GM23338 (cell line): ENCODE data around the gene HMGXB3. TPM values are rescaled to one million over a fixed set of nuclear protein-coding genes. Genes with fewer than 3 reads are reported as not detected.

Experiments used
- ATAC-seq: fragments of 200-7000 bp; cut with Tn5 transposase; 3 replicates; pipeline ENCODE4 v1.9.1; 2020
- DNase-seq: peaks from one replicate; pipeline ENCODE4 v3.0.0-alpha.2; 2015; ENCODE audit warnings: low spot score
- H2AFZ ChIP-seq: fragments of 200-600 bp; sonication (generic); 2 replicates; pipeline ENCODE4 v1.8.0; 2016; ENCODE audit warnings: antibody characterized with exemption, mild to moderate bottlenecking, moderate library complexity
- H3F3A ChIP-seq: fragments of 200-600 bp; sonication (generic); replicated peaks from 2 replicates; pipeline ENCODE4 v1.8.0; 2017; ENCODE audit warnings: antibody characterized with exemption, mixed run types, low read depth
- H3K27ac ChIP-seq: fragments of 200-600 bp; sonication (generic); 2 replicates; pipeline ENCODE4 v1.6.1; 2016; ENCODE audit warnings: low read depth
- H3K27me3 ChIP-seq: fragments of 200-600 bp; sonication (generic); 2 replicates; pipeline ENCODE4 v1.8.0; 2016; ENCODE audit warnings: mild to moderate bottlenecking, mixed run types, moderate library complexity; ENCODE audit not compliant: insufficient read depth
- H3K36me3 ChIP-seq: fragments of 200-600 bp; sonication (generic); 2 replicates; pipeline ENCODE4 v1.8.0; 2016; ENCODE audit warnings: mild to moderate bottlenecking; ENCODE audit not compliant: insufficient read depth
- H3K4me1 ChIP-seq: fragments of 200-600 bp; sonication (generic); 2 replicates; pipeline ENCODE4 v1.8.0; 2016; ENCODE audit warnings: mild to moderate bottlenecking, moderate library complexity; ENCODE audit not compliant: insufficient read depth
- H3K4me2 ChIP-seq: fragments of 200-600 bp; sonication (generic); 2 replicates; pipeline ENCODE4 v1.7.1; 2017; ENCODE audit warnings: mixed run types
- H3K4me3 ChIP-seq: fragments of 200-600 bp; sonication (generic); 2 replicates; pipeline ENCODE4 v1.6.1; 2016; ENCODE audit warnings: mixed run types
- H3K79me2 ChIP-seq: fragments of 200-600 bp; sonication (generic); replicated peaks from 2 replicates; pipeline ENCODE4 v1.8.0; 2017; ENCODE audit warnings: mild to moderate bottlenecking; ENCODE audit not compliant: insufficient read depth
- H3K9me2 ChIP-seq: fragments of 200-600 bp; sonication (generic); 2 replicates; pipeline ENCODE4 v1.8.0; 2017; ENCODE audit not compliant: insufficient read depth
- H4K20me1 ChIP-seq: fragments of 200-600 bp; sonication (generic); replicated peaks from 2 replicates; pipeline ENCODE4 v1.8.0; 2017; ENCODE audit warnings: mild to moderate bottlenecking; ENCODE audit not compliant: insufficient read depth
- H3K27ac Mint-ChIP-seq: 2 replicates; pipeline ENCODE4 v1.8.0; 2020; ENCODE audit warnings: inconsistent platforms, mild to moderate bottlenecking, moderate library complexity, mixed read lengths
- H3K27me3 Mint-ChIP-seq: 3 replicates; pipeline ENCODE4 v1.8.0; 2022; ENCODE audit warnings: low read depth, mild to moderate bottlenecking, moderate library complexity, mixed read lengths, inconsistent platforms; ENCODE audit not compliant: insufficient read depth, poor library complexity
- H3K36me3 Mint-ChIP-seq: 3 replicates; pipeline ENCODE4 v1.8.0; 2021; ENCODE audit warnings: low read depth, mild to moderate bottlenecking, inconsistent platforms, moderate library complexity, mixed read lengths
- H3K4me1 Mint-ChIP-seq: 3 replicates; pipeline ENCODE4 v1.8.0; 2020; ENCODE audit warnings: mild to moderate bottlenecking, inconsistent platforms, mixed read lengths
- H3K4me3 Mint-ChIP-seq: 3 replicates; pipeline ENCODE4 v1.8.0; 2021; ENCODE audit warnings: moderate library complexity, mild to moderate bottlenecking, inconsistent platforms, mixed read lengths
- H3K9me3 Mint-ChIP-seq: 3 replicates; pipeline ENCODE4 v1.8.0; 2020; ENCODE audit warnings: moderate library complexity, mild to moderate bottlenecking, inconsistent platforms, mixed read lengths
- CREB1 ChIP-seq: fragments of 250-450 bp; sonication (Bioruptor Pico); IDR thresholded peaks from 2 replicates; pipeline ENCODE4 v1.5.0; 2020; ENCODE audit warnings: low read depth, mild to moderate bottlenecking, moderate library complexity
- polyA plus RNA-seq: library from polyadenylated mRNA; unstranded; fragments of >200 nt; fragmentation: Nextera tagmentation; extraction: Ambion mirVana; gene quantifications from 2 replicates; pipeline ENCODE4 v1.2.1, GENCODE V29; 2016
- total RNA-seq: library from RNA; depleted of rRNA; stranded (reverse); fragments of >200 nt; shearing (Covaris generic); gene quantifications from 2 replicates; pipeline ENCODE4 v1.2.3, GENCODE V29; 2014
- TF ChIP-seq, protein P1 (sequence below), 2 experiments: fragments of 200-600 bp in 1 of 2; sonication (generic) in 1 of 2; conservative IDR thresholded peaks; 2 replicates each; pipeline versions ENCODE4 v1.5.1 to v1.6.1; 2016 to 2017; ENCODE audit warnings: antibody characterized with exemption in 2 of 2, low read depth in 2 of 2, mild to moderate bottlenecking in 2 of 2, moderate library complexity in 1 of 2
- TF ChIP-seq, protein P2 (sequence below): fragments of 250-450 bp; sonication (Bioruptor Pico); IDR thresholded peaks from 2 replicates; pipeline ENCODE4 v1.5.0; 2020; ENCODE audit warnings: mild to moderate bottlenecking, moderate library complexity

Gene HMGXB3
- total and polyA plus RNA-seq, 2 experiments from 2014 or later, result 9.4 to 37.9 TPM

DNA sequence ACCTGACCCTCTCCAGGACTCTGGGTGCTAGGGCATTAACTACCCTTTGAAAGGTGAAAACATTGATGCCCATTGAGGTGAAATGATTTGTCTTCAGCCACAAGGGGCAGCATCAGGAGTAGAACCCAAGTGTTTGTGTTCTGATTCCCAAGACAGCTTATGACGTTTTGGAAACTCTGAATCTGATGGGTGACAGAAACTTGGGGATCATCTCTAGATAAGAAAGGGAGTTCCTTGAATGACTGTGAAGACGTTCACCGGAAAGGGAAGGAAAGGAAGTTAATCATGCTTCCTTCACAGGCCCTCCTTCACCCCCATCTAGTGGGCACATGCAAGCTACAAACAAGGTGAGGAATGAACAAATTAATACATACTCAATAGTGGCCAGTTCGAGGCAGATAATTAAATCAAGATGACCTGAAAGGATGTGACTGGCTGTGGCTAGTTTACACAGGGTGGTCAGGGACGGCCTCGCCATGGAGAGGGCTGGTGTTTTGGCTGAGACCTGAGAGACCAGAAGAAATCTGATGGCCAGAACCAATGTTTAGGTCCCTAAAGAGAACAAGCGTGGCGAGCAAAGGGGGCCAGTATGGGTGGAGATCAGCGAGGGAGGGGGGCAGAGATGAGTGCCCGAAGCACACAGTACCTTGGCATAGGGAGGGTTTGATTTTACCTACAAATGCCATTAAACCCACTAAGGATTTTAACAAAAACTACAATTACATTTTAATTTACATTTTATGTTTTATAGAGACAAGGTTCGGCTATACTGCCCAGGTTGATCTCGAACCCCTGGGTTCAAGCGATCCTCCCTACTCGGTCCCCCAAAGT is 40.9 kb upstream of the HMGXB3 start:
- Histone ChIP-seq H3K4me1 (peaks cover 10% of the 10 kb centered on the region; the same call in 1 of the 2 replicates), H3K4me3 (peak overlapping the region; percentile 89), H3K9me2 (no peaks in the 10 kb centered on the region), H3K27ac (peak overlapping the region; percentile 95), H4K20me1 (no peaks in the 10 kb centered on the region; the same call in 1 of the 2 replicates), H3F3A (peaks cover 8% of the 10 kb centered on the region; the same call in 1 of the 2 replicates), H3K36me3 (no peaks in the 10 kb centered on the region), H3K79me2 (no peaks in the 10 kb centered on the region), H2AFZ (peak overlapping the region; percentile 87), H3K27me3 (peaks cover 11% of the 10 kb centered on the region), H3K4me2 (peak overlapping the region; percentile 88)
- DNase-seq, result peak; percentile 69
- H3K9me3 Mint-ChIP-seq, result no peaks in the 10 kb centered on the region; the same call in 2 of the 3 replicates
- H3K4me3 Mint-ChIP-seq, result peak overlapping the region; percentile 95
- ATAC-seq, result peak; percentile 16
- peaks cover 16% of the 10 kb centered on the region for H3K4me1 Mint-ChIP-seq
- TF ChIP-seq, protein P1, sequence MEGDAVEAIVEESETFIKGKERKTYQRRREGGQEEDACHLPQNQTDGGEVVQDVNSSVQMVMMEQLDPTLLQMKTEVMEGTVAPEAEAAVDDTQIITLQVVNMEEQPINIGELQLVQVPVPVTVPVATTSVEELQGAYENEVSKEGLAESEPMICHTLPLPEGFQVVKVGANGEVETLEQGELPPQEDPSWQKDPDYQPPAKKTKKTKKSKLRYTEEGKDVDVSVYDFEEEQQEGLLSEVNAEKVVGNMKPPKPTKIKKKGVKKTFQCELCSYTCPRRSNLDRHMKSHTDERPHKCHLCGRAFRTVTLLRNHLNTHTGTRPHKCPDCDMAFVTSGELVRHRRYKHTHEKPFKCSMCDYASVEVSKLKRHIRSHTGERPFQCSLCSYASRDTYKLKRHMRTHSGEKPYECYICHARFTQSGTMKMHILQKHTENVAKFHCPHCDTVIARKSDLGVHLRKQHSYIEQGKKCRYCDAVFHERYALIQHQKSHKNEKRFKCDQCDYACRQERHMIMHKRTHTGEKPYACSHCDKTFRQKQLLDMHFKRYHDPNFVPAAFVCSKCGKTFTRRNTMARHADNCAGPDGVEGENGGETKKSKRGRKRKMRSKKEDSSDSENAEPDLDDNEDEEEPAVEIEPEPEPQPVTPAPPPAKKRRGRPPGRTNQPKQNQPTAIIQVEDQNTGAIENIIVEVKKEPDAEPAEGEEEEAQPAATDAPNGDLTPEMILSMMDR (conservative IDR thresholded peaks at IDR 0.05; ENCODE audit: low read depth in 2 of 2), result peak; percentile 56 to 86
- TF ChIP-seq CREB1 (CRISPR knock-in tag), result 0 out of 2 replicates have a peak, but pooled peaks have one; percentile 46
- TF ChIP-seq, protein P2, sequence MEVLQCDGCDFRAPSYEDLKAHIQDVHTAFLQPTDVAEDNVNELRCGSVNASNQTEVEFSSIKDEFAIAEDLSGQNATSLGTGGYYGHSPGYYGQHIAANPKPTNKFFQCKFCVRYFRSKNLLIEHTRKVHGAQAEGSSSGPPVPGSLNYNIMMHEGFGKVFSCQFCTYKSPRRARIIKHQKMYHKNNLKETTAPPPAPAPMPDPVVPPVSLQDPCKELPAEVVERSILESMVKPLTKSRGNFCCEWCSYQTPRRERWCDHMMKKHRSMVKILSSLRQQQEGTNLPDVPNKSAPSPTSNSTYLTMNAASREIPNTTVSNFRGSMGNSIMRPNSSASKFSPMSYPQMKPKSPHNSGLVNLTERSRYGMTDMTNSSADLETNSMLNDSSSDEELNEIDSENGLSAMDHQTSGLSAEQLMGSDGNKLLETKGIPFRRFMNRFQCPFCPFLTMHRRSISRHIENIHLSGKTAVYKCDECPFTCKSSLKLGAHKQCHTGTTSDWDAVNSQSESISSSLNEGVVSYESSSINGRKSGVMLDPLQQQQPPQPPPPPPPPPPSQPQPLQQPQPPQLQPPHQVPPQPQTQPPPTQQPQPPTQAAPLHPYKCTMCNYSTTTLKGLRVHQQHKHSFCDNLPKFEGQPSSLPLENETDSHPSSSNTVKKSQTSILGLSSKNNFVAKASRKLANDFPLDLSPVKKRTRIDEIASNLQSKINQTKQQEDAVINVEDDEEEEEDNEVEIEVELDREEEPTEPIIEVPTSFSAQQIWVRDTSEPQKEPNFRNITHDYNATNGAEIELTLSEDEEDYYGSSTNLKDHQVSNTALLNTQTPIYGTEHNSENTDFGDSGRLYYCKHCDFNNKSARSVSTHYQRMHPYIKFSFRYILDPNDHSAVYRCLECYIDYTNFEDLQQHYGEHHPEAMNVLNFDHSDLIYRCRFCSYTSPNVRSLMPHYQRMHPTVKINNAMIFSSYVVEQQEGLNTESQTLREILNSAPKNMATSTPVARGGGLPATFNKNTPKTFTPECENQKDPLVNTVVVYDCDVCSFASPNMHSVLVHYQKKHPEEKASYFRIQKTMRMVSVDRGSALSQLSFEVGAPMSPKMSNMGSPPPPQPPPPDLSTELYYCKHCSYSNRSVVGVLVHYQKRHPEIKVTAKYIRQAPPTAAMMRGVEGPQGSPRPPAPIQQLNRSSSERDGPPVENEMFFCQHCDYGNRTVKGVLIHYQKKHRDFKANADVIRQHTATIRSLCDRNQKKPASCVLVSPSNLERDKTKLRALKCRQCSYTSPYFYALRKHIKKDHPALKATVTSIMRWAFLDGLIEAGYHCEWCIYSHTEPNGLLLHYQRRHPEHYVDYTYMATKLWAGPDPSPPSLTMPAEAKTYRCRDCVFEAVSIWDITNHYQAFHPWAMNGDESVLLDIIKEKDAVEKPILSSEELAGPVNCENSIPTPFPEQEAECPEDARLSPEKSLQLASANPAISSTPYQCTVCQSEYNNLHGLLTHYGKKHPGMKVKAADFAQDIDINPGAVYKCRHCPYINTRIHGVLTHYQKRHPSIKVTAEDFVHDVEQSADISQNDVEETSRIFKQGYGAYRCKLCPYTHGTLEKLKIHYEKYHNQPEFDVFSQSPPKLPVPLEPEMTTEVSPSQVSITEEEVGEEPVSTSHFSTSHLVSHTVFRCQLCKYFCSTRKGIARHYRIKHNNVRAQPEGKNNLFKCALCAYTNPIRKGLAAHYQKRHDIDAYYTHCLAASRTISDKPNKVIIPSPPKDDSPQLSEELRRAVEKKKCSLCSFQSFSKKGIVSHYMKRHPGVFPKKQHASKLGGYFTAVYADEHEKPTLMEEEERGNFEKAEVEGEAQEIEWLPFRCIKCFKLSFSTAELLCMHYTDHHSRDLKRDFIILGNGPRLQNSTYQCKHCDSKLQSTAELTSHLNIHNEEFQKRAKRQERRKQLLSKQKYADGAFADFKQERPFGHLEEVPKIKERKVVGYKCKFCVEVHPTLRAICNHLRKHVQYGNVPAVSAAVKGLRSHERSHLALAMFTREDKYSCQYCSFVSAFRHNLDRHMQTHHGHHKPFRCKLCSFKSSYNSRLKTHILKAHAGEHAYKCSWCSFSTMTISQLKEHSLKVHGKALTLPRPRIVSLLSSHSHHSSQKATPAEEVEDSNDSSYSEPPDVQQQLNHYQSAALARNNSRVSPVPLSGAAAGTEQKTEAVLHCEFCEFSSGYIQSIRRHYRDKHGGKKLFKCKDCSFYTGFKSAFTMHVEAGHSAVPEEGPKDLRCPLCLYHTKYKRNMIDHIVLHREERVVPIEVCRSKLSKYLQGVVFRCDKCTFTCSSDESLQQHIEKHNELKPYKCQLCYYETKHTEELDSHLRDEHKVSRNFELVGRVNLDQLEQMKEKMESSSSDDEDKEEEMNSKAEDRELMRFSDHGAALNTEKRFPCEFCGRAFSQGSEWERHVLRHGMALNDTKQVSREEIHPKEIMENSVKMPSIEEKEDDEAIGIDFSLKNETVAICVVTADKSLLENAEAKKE (CRISPR knock-in tag), result no peak
- no peaks in the 10 kb centered on the region for H3K36me3 Mint-ChIP-seq
- peaks cover 8% of the 10 kb centered on the region for H3K27me3 Mint-ChIP-seq
- peak overlapping the region; percentile 98 for H3K27ac Mint-ChIP-seq
